Measurements from ENCODE around the gene FLVCR2.

DNA sequence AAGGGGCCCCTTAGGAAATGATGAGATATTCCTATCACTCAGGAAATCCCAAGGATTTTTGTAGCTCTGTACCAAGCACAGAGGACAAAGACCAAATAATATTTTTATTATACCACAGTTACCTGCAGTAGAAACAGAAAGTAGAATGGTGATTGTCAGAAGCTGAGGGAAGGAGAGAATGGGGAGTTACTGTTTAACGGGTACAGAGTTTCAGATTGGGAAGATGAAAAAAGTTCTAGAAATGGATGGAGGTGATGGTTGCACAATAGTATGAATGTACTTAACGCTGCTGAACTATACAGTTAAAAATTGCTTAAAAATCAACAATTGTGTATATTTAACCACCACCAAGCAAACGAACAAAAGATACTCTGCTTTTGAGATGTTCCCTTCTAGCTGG lies 24.1 kb downstream of the FLVCR2 start:
- TF ChIP-seq, protein P1, sequence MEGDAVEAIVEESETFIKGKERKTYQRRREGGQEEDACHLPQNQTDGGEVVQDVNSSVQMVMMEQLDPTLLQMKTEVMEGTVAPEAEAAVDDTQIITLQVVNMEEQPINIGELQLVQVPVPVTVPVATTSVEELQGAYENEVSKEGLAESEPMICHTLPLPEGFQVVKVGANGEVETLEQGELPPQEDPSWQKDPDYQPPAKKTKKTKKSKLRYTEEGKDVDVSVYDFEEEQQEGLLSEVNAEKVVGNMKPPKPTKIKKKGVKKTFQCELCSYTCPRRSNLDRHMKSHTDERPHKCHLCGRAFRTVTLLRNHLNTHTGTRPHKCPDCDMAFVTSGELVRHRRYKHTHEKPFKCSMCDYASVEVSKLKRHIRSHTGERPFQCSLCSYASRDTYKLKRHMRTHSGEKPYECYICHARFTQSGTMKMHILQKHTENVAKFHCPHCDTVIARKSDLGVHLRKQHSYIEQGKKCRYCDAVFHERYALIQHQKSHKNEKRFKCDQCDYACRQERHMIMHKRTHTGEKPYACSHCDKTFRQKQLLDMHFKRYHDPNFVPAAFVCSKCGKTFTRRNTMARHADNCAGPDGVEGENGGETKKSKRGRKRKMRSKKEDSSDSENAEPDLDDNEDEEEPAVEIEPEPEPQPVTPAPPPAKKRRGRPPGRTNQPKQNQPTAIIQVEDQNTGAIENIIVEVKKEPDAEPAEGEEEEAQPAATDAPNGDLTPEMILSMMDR (IDR thresholded peaks at IDR 0.05; ENCODE audit: insufficient read depth, low read depth, low read length) = no peak
- no peak for TF ChIP-seq EZH2 (IDR thresholded peaks at IDR 0.05; ENCODE audit: insufficient read depth, low read length)
